Activated CD8-positive, alpha-beta memory T cell treated with anti-CD3 and anti-CD28 coated beads, Interleukin-2, amount 50 U/mL, for 1 hour (primary cell): Measurements from ENCODE around the gene SPTBN4.
A peak's percentile ranks its signal among the peaks of the same experiment; 100 is the strongest.
"Not testable (repeated sequence)": the region's sequence is repeated elsewhere in the genome, so short reads cannot be mapped to it uniquely, and the experiment has no call there.

Source experiments
- DNase-seq: peaks from one replicate; pipeline ENCODE4 v3.0.0-alpha.2; 2020; ENCODE audit errors: extremely low read depth

The SPTBN4 gene

GRCh38 chr19:40441719-40442253 lies 25.0 kb upstream of the SPTBN4 start:
- DNase-seq = no peak

GRCh38 chr19:40442328-40443130 lies 24.3 kb upstream of the SPTBN4 start:
- DNase-seq = no peak

DNA sequence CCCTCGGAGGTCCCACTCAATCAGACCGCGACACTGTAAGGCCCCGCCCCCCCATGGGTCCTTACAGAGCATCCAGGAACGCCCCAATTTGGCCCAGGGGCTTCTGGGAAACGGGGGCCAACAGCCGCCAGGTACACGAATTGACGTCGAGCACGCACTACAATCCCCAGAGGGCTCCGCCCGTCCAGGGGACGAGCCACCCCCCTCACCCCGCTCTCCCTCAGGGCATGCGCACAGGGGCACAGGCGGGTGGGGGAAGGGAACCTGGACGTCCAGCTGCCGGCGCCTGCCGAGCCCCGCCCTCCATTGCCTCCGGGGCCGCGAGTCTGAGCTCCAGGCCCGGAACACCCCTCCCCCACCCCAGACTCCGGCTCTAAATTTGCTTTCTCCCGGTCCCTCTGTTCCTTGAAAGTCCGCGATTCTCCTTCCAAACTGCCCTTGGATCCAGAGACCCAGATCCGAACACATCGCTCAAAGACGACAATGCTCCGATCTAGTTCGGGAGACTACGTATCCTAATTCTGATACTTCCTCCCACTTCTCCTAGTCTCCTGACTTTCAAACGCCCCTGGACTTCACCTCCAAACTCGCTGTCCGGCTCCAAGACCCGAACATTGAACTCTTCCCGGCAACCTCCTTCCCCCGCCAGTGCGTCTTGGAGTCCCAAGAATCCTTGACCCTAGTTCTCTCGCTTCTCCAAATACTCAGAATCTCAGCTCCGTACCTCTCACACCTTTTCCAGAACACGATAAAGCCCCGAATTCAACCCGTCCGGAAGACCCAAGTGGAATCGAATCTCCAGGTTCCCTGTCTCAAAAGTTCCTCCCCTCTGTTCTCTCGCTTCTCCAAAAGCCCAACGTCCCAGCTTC lies 23.4 kb upstream of the SPTBN4 start:
- DNase-seq = peak; percentile 99

DNA sequence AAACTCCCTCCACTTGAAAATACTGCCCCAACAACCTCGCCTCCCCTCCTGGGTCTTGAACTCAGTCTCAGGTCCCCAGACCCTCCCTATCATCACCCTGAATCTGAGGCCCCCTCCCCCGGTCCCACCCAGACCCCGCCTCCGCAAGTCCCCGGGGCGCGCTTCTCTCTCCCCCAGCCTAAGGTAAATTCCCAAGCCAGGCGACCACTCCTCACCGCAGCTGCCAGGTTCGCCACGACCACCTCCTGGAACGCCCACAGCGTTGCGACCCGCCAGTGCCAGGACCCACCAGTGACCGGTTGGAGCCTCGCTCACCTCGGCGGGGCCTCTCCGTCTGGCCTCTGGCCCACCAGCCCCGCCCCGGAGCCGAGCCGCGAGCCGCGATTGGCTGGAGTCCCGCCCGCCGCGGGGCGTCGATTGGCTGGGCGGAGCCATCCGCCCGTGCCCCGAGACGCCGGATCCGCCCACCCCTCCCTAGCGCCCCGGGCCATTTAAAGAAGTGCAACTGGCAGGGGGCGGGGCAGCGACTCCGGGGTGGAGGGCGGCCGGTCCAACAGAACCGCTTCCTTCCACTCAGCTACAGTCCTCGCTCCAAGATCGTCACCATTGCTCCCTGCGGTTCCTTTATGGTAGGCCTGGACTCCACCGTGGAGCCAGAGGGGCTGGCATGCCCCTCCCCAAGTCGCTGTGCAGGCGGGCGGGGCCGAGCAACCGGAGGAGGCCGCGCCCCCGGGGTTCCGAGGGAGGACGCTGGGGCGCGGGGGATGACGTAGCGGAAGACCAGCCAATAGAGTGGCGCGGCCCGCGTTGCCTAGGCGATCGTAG lies 22.6 kb upstream of the SPTBN4 start, which contains the start of gene SERTAD3:
TSS of gene SERTAD3 (minus strand) at position 336 of the 825 bp plus-strand sequence. CDS start 2,255 bp downstream, outside the sequence.
- peak; percentile 88 for DNase-seq

DNA sequence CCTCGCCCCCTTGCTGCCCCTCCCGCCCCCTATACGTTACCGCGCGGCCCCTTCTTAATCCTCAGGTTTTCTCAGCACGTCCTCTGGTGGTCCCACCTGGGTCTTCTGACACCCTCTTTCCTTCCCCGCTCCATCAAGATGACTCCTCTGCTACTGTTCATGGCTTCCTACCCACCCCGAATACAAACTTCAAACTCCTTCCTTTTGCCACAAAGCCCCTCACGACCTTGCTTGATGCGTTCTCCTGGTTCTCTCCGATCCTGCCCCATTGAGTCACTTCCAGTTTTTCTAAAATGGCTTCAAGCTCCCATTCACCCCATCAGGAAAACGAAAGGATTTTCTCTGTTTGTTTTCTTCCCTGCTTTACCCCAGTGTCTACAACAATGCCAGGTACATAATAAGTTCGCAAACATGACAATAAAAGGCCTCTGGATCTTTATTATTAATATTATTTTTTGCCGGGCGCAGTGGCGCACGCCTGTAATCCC lies 21.9 kb upstream of the SPTBN4 start:
- DNase-seq = no peak

- DNase-seq = no peak
Observed at GRCh38 chr19:40445780-40446262, 21.0 kb upstream of the SPTBN4 start.

DNA sequence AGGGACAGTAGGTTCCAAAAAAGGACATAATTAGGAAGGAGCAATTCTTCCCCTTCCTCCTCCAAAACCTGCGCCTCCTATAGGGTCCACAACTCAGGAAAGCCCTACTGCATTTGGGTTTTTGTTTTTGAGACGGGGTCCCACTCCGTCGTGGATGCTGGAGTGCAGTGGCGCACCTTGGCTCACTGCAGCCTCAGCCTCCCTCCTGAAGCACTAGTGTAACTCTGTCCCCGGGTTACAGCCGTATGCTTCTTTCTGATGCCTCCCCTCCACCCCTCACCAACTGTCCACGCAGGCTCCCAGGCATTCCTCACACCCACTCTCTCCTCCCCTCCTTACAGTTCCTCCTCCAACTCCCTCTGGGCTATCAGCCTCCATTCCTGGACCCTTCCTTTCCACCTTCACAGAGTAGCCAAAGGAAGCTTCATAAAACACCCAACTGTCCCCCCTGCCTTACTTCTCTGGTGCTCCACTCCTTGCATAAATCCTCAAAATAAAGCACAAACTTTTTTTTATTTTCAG lies 20.5 kb upstream of the SPTBN4 start:
- DNase-seq = no peak

GRCh38 chr19:40449506-40449905 lies 17.3 kb upstream of the SPTBN4 start:
- DNase-seq = no peak

DNA sequence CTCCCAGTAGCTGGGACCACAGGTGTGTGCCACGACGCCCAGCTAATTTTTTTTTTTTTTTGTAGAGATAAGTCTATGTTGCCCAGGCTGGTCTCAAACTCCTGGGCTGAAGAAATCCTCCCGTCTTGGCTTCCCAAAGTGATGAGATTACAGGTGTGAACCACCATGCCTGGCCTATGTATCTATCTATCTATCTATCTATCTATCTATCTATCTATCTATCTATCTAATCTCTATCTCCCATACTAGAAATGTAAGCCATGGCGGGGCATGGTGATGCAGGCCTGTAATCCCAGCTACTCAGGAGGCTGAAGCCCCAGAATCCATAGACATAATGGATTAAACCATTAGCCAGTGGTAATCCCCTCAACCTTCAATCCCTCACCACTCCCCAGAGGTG lies 16.1 kb upstream of the SPTBN4 start:
- no peak for DNase-seq

- no peak for DNase-seq
Observed at GRCh38 chr19:40452016-40452415, 14.8 kb upstream of the SPTBN4 start.

DNA sequence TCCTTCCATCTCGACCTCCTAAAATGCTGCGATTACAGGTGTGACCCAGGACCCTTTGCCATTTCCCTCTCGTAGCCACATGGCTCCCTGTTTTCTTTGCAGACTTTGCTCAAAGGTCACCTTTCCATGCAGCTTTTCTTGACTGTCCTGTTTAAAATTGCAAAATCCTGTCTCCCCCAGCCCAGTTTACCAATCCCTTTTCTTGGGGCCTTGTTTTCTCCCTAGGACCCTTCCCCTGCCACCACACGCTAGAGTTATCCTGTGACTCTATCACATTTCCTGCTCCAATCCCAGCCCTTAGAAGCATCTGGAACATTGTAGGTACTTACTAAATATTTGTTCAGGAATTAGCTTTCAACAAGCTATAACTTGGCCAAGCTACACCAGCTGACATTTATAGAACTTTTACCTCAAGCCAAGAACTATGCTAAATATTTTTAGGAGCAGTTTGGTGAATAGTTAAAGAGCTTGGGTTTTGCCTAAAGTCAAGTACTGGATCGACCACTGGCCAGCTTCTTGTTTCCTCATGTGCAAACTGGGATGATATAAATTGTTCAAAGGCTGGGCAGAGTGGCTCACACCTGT lies 13.6 kb upstream of the SPTBN4 start:
- no peak for DNase-seq

DNA sequence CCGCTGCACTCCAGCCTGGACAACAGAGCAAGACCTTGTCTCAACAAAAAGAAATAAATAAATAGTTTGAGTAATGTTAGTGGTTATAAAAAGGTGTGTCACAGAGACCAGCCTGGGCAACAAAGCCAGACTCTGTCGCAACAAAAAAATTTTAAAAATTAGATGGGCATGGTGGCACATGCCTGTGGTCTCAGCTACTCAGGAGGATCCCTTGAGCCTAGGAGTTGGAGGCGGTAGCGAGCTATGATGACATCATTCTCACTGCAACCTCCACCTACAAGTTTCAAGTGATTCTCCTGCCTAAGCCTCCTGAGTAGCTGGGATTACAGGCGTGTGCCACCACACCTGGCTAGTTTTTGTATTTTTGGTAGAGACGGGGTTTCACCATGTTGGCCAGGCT lies 12.9 kb upstream of the SPTBN4 start:
- not testable (repeated sequence) for DNase-seq

DNA sequence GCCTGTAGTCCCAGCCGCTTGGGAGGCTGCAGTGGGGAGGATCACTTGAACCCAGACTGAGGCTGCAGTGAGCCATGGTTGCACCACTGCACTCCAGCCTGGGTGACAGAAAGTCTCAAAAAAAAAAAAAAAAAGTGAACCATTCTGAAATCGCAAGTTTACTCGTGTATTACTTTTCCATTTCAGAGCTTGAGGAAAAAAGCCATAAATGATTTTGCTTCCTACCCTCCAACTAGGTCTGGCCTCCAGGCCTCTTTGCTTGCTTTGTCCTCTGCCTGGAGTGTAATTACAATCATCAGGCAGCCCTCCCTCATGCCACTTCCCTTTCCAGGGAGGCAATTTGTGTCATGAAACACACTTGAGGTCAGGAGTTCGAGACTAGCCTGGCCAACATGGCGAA lies 9.8 kb upstream of the SPTBN4 start:
- DNase-seq = no peak

GRCh38 chr19:40457953-40458596 lies 8.7 kb upstream of the SPTBN4 start:
- DNase-seq = no peak

- no peak for DNase-seq
Observed at GRCh38 chr19:40458597-40458974, 8.2 kb upstream of the SPTBN4 start.

GRCh38 chr19:40460185-40460584 lies 6.6 kb upstream of the SPTBN4 start:
- no peak for DNase-seq

GRCh38 chr19:40461669-40462221 lies 5.1 kb upstream of the SPTBN4 start:
- no peak for DNase-seq

DNA sequence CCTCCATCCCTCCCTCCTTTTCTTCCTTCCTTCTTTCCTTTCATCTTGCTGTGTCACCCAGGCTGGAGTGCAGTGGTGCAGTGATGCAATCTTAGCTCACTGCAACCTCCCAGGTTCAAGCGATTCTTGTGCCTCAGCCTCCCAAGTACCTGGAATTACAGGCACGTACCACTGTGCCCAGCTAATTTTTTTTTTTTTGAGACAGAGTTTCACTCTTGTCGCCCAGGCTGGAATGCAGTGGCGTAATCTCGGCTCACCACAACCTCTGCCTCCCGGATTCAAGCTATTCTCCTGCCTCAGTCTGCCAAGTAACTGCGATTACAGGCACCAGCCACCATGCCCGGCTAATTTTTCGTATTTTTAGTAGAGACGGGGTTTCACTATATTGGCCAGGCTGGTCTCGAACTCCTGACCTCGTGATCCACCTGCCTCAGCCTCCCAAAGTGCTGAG lies 3.2 kb upstream of the SPTBN4 start:
- not testable (repeated sequence) for DNase-seq

DNA sequence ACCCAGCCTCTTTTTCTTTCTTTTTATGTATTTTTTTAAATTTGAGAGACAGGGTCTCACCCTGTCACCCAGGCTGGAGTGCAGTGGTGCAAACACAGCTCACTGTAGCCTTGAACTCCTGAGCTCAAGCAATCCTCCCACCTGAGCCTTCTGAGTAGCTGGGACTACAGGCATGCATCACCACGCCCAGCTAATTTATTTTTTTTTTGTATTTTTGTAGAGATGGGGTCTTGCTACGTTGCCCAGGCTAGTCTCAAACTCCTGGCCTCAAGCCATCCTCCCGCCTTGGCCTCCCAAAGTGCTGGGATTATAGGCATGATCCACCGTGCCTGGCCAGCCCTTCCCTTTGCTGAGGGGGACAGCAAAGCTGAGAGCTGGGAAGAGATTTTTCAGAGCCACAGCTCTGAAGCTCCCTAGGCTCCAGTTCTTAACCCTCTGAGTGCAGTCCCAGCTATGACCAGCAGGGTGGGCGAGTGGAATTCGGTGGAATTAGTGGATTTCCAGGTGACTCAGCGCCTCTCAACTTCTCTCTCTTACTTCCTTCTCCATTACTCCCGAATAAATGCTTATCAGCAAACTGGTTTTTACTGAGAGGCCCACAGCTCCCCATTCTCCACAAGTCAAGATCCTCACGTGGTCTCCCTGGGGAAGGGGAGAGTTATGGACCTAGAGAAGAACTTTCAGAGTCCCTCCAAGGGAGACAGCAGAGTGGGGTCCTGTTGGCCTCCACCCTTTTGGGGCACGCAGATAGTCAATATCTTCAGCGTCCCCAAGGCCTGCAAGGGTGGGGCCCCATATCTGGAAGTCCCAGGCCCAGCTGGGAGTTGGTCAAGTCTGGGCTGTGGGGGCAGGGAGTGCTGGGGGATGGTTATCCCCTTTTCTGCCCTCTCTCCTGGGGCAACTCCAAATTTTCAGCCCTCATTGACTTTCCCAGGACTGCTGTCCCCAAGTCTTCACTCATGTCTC lies 2.5 kb upstream of the SPTBN4 start:
- no peak for DNase-seq
